SK-N-SH (cell line): ENCODE data around the gene BABAM2. TPM values are rescaled to one million over a fixed set of nuclear protein-coding genes. Genes with fewer than 3 reads are reported as not detected.

Experiments
- CTCF ChIA-PET: fragments of 300-600, 350-600 bp; formaldehyde crosslinking; extraction: SDS; loops from one replicate; lab custom pipeline; 2021; lab: Yijun Ruan, JAX
- POLR2A ChIA-PET: fragments of 350-600 bp; sonication (Branson Sonifier 250); formaldehyde crosslinking; extraction: SDS; loops from one replicate; lab custom pipeline; 2020; ENCODE audit warnings: antibody characterized with exemption, inconsistent platforms; lab: Yijun Ruan, JAX
- DNase-seq: peaks from one replicate; pipeline ENCODE4 v3.0.0; 2012
- H2AFZ ChIP-seq: fragments of 200-600 bp; sonication (generic); 2 replicates; pipeline ENCODE4 v1.8.1; 2016; ENCODE audit warnings: antibody characterized with exemption, mild to moderate bottlenecking, low read depth
- H3F3A ChIP-seq: fragments of 200-600 bp; sonication (generic); replicated peaks from 2 replicates; pipeline ENCODE3; 2016; ENCODE audit warnings: antibody characterized with exemption, mild to moderate bottlenecking; ENCODE audit not compliant: insufficient read depth
- H3K27ac ChIP-seq, 2 experiments: fragments of 200-500 bp in 1 of 2; fragments of 200-600 bp in 1 of 2; sonication (Bioruptor generic) in 1 of 2; sonication (generic), shearing (Covaris generic) in 1 of 2; 2 replicates each; pipeline versions ENCODE4 v1.5.1 to v1.6.1; 2014 to 2016; ENCODE audit warnings: low read depth in 2 of 2, inconsistent platforms in 1 of 2, low read length in 1 of 2, mild to moderate bottlenecking in 1 of 2, mixed read lengths in 1 of 2
- H3K27me3 ChIP-seq: fragments of 200-600 bp; sonication (generic), shearing (Covaris generic); 2 replicates; pipeline ENCODE4 v1.6.1; 2016; ENCODE audit warnings: mixed run types; ENCODE audit not compliant: insufficient read depth
- H3K36me3 ChIP-seq, 2 experiments: fragments of 200-500 bp in 1 of 2; fragments of 200-600 bp in 1 of 2; sonication (Bioruptor generic) in 1 of 2; sonication (generic) in 1 of 2; replicated peaks in 1 of 2; 2 replicates each; pipeline versions ENCODE3 to v1.5.1; 2014 to 2016; ENCODE audit warnings: low read length in 1 of 2, mild to moderate bottlenecking in 1 of 2; ENCODE audit not compliant: insufficient read depth in 2 of 2, control insufficient read depth in 1 of 2
- H3K4me1 ChIP-seq, 2 experiments: fragments of 200-500 bp in 1 of 2; fragments of 200-600 bp in 1 of 2; sonication (Bioruptor generic) in 1 of 2; sonication (generic), shearing (Covaris generic) in 1 of 2; 2 replicates each; pipeline versions ENCODE4 v1.5.1 to v1.6.1; 2014 to 2016; ENCODE audit warnings: low read depth in 1 of 2, low read length in 1 of 2, mixed run types in 1 of 2; ENCODE audit not compliant: insufficient read depth in 2 of 2, control insufficient read depth in 1 of 2
- H3K4me2 ChIP-seq: fragments of 200-600 bp; sonication (generic), shearing (Covaris generic); 2 replicates; pipeline ENCODE4 v1.6.1; 2017; ENCODE audit warnings: mixed run types
- H3K4me3 ChIP-seq, 2 experiments: fragments of 200-500 bp in 1 of 2; fragments of 200-600 bp in 1 of 2; sonication (Bioruptor generic) in 1 of 2; sonication (generic), shearing (Covaris generic) in 1 of 2; 2 replicates each; pipeline versions ENCODE4 v1.5.1 to v1.8.1; 2014 to 2016; ENCODE audit warnings: low read depth in 2 of 2, inconsistent platforms in 1 of 2, low read length in 1 of 2, mild to moderate bottlenecking in 1 of 2, mixed read lengths in 1 of 2, moderate library complexity in 1 of 2
- H3K79me2 ChIP-seq: fragments of 200-600 bp; sonication (generic); 2 replicates; pipeline ENCODE4 v1.8.1; 2017; ENCODE audit warnings: mild to moderate bottlenecking; ENCODE audit not compliant: insufficient read depth
- H3K9ac ChIP-seq: fragments of 200-600 bp; sonication (generic); 2 replicates; pipeline ENCODE4 v1.6.1; 2017; ENCODE audit warnings: mixed run types
- H3K9me2 ChIP-seq: fragments of 200-600 bp; sonication (generic); 2 replicates; pipeline ENCODE4 v1.6.1; 2017; ENCODE audit warnings: mixed run types
- H3K9me3 ChIP-seq: fragments of 200-600 bp; sonication (generic); 2 replicates; pipeline ENCODE4 v1.6.1; 2017; ENCODE audit warnings: mixed run types, mild to moderate bottlenecking, moderate library complexity
- H4K20me1 ChIP-seq: fragments of 200-600 bp; sonication (generic); 2 replicates; pipeline ENCODE4 v1.6.1; 2017; ENCODE audit warnings: mild to moderate bottlenecking, mixed run types; ENCODE audit not compliant: insufficient read depth
- CHD2 ChIP-seq: fragments of 150-350 bp; IDR thresholded peaks from 2 replicates; pipeline ENCODE4 v1.6.1; 2018; ENCODE audit warnings: low read length; ENCODE audit not compliant: partially characterized antibody
- FOSL2 ChIP-seq: IDR thresholded peaks from 2 replicates; pipeline ENCODE4 v1.4.0; 2012; ENCODE audit warnings: low read depth, mild to moderate bottlenecking, moderate library complexity, borderline replicate concordance
- FOXJ3 ChIP-seq: sonication (generic); formaldehyde crosslinking; IDR thresholded peaks from 2 replicates; pipeline ENCODE4 v1.5.1; 2020; ENCODE audit warnings: mild to moderate bottlenecking, missing genetic modification reagents
- FOXM1 ChIP-seq: IDR thresholded peaks from 2 replicates; pipeline ENCODE4 v1.4.0; 2012; ENCODE audit warnings: low read depth, mild to moderate bottlenecking
- GABPA ChIP-seq: IDR thresholded peaks from 2 replicates; pipeline ENCODE4 v1.4.0; 2012; ENCODE audit warnings: low read depth, mild to moderate bottlenecking
- GATA2 ChIP-seq: sonication (generic); formaldehyde crosslinking; IDR thresholded peaks from 2 replicates; pipeline ENCODE4 v1.5.0; 2020; ENCODE audit warnings: mild to moderate bottlenecking, missing genetic modification reagents
- JUND ChIP-seq: IDR thresholded peaks from 2 replicates; pipeline ENCODE4 v1.4.0; 2012
- MEF2A ChIP-seq: IDR thresholded peaks from 2 replicates; pipeline ENCODE4 v1.4.0; 2012; ENCODE audit warnings: low read depth, borderline replicate concordance
- NRF1 ChIP-seq: IDR thresholded peaks from 2 replicates; pipeline ENCODE4 v1.6.1; 2012; ENCODE audit warnings: low read depth, mild to moderate bottlenecking, low read length
- RAD21 ChIP-seq: IDR thresholded peaks from 2 replicates; pipeline ENCODE4 v1.6.1; 2012; ENCODE audit warnings: mild to moderate bottlenecking, low read length
- RCOR1 ChIP-seq: fragments of 150-350 bp; IDR thresholded peaks from 2 replicates; pipeline ENCODE4 v1.6.1; 2017; ENCODE audit warnings: antibody characterized with exemption, low read length
- RFX5 ChIP-seq: IDR thresholded peaks from 2 replicates; pipeline ENCODE4 v1.6.1; 2012; ENCODE audit warnings: mild to moderate bottlenecking, improper control_type of control experiment, low read length
- RXRA ChIP-seq: IDR thresholded peaks from 2 replicates; pipeline ENCODE4 v1.4.0; 2012; ENCODE audit warnings: low read depth, mild to moderate bottlenecking, borderline replicate concordance
- SIN3A ChIP-seq: IDR thresholded peaks from 2 replicates; pipeline ENCODE4 v1.6.1; 2012; ENCODE audit warnings: low read depth, mild to moderate bottlenecking, low read length, moderate library complexity, borderline replicate concordance
- SMC3 ChIP-seq: IDR thresholded peaks from 2 replicates; pipeline ENCODE4 v1.6.1; 2012; ENCODE audit warnings: low read depth, low read length, improper control_type of control experiment
- TAF1 ChIP-seq: IDR thresholded peaks from 2 replicates; pipeline ENCODE4 v1.6.1; 2012; ENCODE audit warnings: low read depth, mild to moderate bottlenecking, low read length, moderate library complexity, borderline replicate concordance
- YY1 ChIP-seq: IDR thresholded peaks from 2 replicates; pipeline ENCODE4 v1.4.0; 2012; ENCODE audit warnings: low read depth, mild to moderate bottlenecking
- WGBS: methylation state at CpG from one replicate; pipeline ENCODE4 v1.1.6; 2017; ENCODE audit warnings: low lambda C conversion rate; 5-methylcytosine and 5-hydroxymethylcytosine counted together
- polyA plus RNA-seq, 3 experiments: library from polyadenylated mRNA; depleted of rRNA; stranded (reverse); fragments of >200 nt; gene quantifications; 2 replicates each; pipeline ENCODE4 v1.2.3, GENCODE V29; 2012
- TF ChIP-seq, protein P1 (sequence below): IDR thresholded peaks from 2 replicates; pipeline ENCODE4 v1.4.0; 2012; ENCODE audit warnings: low read depth, borderline replicate concordance
- TF ChIP-seq, protein P2 (sequence below): fragments of 200-600 bp; sonication (generic); IDR thresholded peaks from 2 replicates; pipeline ENCODE4 v1.6.1; 2017; ENCODE audit warnings: antibody characterized with exemption, mild to moderate bottlenecking, moderate library complexity
- TF ChIP-seq, protein P3 (sequence below): IDR thresholded peaks from 2 replicates; pipeline ENCODE4 v1.4.0; 2012; ENCODE audit warnings: low read depth, borderline replicate concordance
- TF ChIP-seq, protein P4 (sequence below): IDR thresholded peaks from 2 replicates; pipeline ENCODE4 v1.4.0; 2012; ENCODE audit warnings: low read depth
- TF ChIP-seq, protein P5 (sequence below): fragments of 150-350 bp; IDR thresholded peaks from 2 replicates; pipeline ENCODE4 v1.6.1; 2017; ENCODE audit warnings: antibody characterized with exemption, low read length, low read depth, borderline replicate concordance

The BABAM2 gene
- polyA plus RNA-seq, 1 of the 3 experiments (the other 2 are of a cell fraction) = 34.0 TPM

DNA sequence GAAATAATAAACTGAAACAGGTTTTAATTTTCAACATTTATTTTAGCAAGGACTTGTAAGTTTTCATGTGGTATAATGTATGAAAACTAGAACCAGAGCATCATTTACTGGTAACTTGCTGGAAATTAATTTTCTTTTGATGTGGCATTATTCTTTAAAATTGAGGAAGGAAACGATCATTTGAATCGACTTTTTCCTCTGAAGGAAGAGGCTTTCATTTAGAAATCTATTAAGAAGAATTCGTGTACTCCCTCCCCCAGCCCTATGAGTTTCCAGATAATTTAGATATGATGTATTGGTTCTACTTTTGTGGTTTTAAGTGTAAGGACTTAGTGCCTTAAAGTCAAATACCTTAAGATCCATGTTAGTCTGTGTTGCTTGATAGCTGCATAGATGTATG is 2.5 kb downstream of the BABAM2 start (continued):
- TF ChIP-seq, protein P1, sequence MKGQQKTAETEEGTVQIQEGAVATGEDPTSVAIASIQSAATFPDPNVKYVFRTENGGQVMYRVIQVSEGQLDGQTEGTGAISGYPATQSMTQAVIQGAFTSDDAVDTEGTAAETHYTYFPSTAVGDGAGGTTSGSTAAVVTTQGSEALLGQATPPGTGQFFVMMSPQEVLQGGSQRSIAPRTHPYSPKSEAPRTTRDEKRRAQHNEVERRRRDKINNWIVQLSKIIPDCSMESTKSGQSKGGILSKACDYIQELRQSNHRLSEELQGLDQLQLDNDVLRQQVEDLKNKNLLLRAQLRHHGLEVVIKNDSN = no peak
- TF ChIP-seq, all 33 proteins: peak for 0

DNA sequence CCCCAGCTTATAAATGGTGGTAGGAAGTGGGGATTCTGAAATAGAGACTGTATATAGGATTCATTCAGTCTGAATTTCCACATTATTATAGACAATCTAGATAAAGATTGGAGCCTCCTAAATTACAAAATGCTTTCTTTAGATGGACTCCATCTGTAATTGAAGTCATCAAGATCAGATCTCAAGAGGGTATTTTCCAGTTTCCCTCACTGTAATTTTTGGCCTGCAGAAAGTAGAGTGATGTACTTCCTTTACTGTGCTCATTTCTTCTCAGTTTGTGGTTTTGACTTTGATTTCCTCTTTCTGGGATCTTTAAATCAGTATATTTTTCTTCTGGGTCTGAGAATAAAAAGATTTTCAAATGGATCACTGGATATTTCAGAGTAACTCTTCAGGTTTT is 7.2 kb downstream of the BABAM2 start:
- POLR2A ChIA-PET = no interaction called here

DNA sequence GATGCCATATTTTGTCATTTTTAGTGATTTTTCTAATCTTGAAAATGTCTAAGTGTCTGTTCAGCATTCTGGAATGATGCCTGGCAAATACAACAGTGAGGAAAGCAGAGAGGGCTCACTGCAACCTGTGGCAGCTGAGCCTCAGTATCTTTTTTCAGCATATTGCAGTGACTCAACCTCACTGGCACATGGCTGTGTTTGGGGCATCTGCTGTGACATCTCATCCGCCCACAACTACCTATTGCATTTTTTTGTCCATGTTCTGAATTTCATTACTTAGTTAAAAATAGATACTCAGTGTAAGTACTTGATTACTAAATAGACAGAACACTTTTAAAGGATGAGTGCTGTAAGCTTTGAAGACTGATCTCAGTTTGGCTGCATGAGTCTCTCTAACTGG is 10.7 kb downstream of the BABAM2 start:
- H3K27me3 ChIP-seq = no peaks in the 10 kb centered on the region
- no peak overlapping the region for H2AFZ ChIP-seq
- H3K9me3 ChIP-seq = no peaks in the 10 kb centered on the region
- H4K20me1 ChIP-seq = no peaks in the 10 kb centered on the region
- POLR2A ChIA-PET = no interaction called here
- H3K9me2 ChIP-seq = no peaks in the 10 kb centered on the region
- CTCF ChIA-PET = interaction anchor here (0.7 kb wide), 1 partner anchor 13 kb away, joined by 4 read pairs; no protein-coding TSS in a partner anchor
- H3K27ac ChIP-seq = peak overlapping the region in 1 of 2 experiments; percentile 8; a peak in 2 of 4 replicates
- no peak for DNase-seq
- H3K4me1 ChIP-seq = no peaks in the 10 kb centered on the region; a peak in 1 of 4 replicates
- no peaks in the 10 kb centered on the region for H3F3A ChIP-seq
- 0 out of 2 replicates have a peak, but pooled peaks cover 2% of the 10 kb centered on the region for H3K79me2 ChIP-seq
- no peak overlapping the region for H3K4me2 ChIP-seq
- peaks cover 10 to 36% of the 10 kb centered on the region in 2 experiments for H3K36me3 ChIP-seq
- 26% methylated on average over 1 of the region's 1 CpG for WGBS
- no peak overlapping the region for H3K4me3 ChIP-seq
- no peak overlapping the region for H3K9ac ChIP-seq
- TF ChIP-seq MEF2A (0 out of 2 replicates have a peak, but pooled peaks have one; percentile 15), RCOR1 (no peak), SIN3A (no peak), RFX5 (no peak), FOXM1 (no peak), SMC3 (no peak), CHD2 (no peak), RAD21 (no peak), TAF1 (no peak)
- TF ChIP-seq, protein P2, sequence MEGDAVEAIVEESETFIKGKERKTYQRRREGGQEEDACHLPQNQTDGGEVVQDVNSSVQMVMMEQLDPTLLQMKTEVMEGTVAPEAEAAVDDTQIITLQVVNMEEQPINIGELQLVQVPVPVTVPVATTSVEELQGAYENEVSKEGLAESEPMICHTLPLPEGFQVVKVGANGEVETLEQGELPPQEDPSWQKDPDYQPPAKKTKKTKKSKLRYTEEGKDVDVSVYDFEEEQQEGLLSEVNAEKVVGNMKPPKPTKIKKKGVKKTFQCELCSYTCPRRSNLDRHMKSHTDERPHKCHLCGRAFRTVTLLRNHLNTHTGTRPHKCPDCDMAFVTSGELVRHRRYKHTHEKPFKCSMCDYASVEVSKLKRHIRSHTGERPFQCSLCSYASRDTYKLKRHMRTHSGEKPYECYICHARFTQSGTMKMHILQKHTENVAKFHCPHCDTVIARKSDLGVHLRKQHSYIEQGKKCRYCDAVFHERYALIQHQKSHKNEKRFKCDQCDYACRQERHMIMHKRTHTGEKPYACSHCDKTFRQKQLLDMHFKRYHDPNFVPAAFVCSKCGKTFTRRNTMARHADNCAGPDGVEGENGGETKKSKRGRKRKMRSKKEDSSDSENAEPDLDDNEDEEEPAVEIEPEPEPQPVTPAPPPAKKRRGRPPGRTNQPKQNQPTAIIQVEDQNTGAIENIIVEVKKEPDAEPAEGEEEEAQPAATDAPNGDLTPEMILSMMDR = no peak
- TF ChIP-seq, protein P1 = no peak
- TF ChIP-seq, protein P3, sequence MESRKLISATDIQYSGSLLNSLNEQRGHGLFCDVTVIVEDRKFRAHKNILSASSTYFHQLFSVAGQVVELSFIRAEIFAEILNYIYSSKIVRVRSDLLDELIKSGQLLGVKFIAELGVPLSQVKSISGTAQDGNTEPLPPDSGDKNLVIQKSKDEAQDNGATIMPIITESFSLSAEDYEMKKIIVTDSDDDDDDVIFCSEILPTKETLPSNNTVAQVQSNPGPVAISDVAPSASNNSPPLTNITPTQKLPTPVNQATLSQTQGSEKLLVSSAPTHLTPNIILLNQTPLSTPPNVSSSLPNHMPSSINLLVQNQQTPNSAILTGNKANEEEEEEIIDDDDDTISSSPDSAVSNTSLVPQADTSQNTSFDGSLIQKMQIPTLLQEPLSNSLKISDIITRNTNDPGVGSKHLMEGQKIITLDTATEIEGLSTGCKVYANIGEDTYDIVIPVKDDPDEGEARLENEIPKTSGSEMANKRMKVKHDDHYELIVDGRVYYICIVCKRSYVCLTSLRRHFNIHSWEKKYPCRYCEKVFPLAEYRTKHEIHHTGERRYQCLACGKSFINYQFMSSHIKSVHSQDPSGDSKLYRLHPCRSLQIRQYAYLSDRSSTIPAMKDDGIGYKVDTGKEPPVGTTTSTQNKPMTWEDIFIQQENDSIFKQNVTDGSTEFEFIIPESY = no peak
- TF ChIP-seq, protein P4, sequence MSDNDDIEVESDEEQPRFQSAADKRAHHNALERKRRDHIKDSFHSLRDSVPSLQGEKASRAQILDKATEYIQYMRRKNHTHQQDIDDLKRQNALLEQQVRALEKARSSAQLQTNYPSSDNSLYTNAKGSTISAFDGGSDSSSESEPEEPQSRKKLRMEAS = peak; percentile 62; the same call in 1 of the 2 replicates

More for the DNA sequence above, 7.2 kb downstream of the BABAM2 start:
- no peak overlapping the region for H3K9ac ChIP-seq
- no peak overlapping the region for H3K27ac ChIP-seq
- TF ChIP-seq FOXM1 = no peak
- TF ChIP-seq, protein P5, sequence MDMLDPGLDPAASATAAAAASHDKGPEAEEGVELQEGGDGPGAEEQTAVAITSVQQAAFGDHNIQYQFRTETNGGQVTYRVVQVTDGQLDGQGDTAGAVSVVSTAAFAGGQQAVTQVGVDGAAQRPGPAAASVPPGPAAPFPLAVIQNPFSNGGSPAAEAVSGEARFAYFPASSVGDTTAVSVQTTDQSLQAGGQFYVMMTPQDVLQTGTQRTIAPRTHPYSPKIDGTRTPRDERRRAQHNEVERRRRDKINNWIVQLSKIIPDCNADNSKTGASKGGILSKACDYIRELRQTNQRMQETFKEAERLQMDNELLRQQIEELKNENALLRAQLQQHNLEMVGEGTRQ = no peak
- no peak for TF ChIP-seq FOSL2
- TF ChIP-seq RXRA = no peak
- no peak for TF ChIP-seq FOXJ3 (CRISPR knock-in tag)
- no peak for TF ChIP-seq NRF1
- no peak for TF ChIP-seq CHD2
- no peak for TF ChIP-seq GATA2 (CRISPR knock-in tag)
- no peak for TF ChIP-seq YY1
- no peak for TF ChIP-seq GABPA
- no peak for TF ChIP-seq JUND
- no peaks in the 10 kb centered on the region for H3K9me3 ChIP-seq
- no peaks in the 10 kb centered on the region for H3F3A ChIP-seq
- no peak overlapping the region for H2AFZ ChIP-seq
- H3K4me2 ChIP-seq = no peak overlapping the region
- H3K9me2 ChIP-seq = no peaks in the 10 kb centered on the region
- no peaks in the 10 kb centered on the region; a peak in 1 of 4 replicates for H3K4me1 ChIP-seq
- no peaks in the 10 kb centered on the region for H3K27me3 ChIP-seq
- H3K36me3 ChIP-seq = peaks cover 10 to 48% of the 10 kb centered on the region in 2 experiments
- H4K20me1 ChIP-seq = no peaks in the 10 kb centered on the region
- CTCF ChIA-PET = no interaction called here
- H3K79me2 ChIP-seq = no peaks in the 10 kb centered on the region
- H3K4me3 ChIP-seq = no peak overlapping the region
- no peak for DNase-seq
